Activated CD8-positive, alpha-beta T cell treated with anti-CD3 and anti-CD28 coated beads for 36 hours (primary cell): ENCODE data around the gene CACNA2D3. TPM values are rescaled to one million over a fixed set of nuclear protein-coding genes. Genes with fewer than 3 reads are reported as not detected.

ENCODE experiments used
- ATAC-seq: fragments of 200-7000 bp; cut with Tn5 transposase; one replicate; pipeline ENCODE4 v1.10.0; 2021; ENCODE audit warnings: mild to moderate bottlenecking, moderate library complexity
- CTCF ChIA-PET: fragments of 350-600 bp; sonication (Branson Sonifier 250); formaldehyde crosslinking; loops from one replicate; lab custom pipeline; 2021; ENCODE audit warnings: antibody characterized with exemption; lab: Charles Lee
- POLR2A ChIA-PET: fragments of 350-600 bp; sonication (Branson Sonifier 250); formaldehyde crosslinking; loops from one replicate; lab custom pipeline; 2021; ENCODE audit warnings: antibody characterized with exemption; lab: Charles Lee
- DNase-seq: peaks from one replicate; pipeline ENCODE4 v3.0.0-alpha.2; 2020
- H3K27ac Mint-ChIP-seq: one replicate; pipeline ENCODE4 v1.8.0; 2021; ENCODE audit warnings: mild to moderate bottlenecking, mixed read lengths
- H3K27me3 Mint-ChIP-seq: one replicate; pipeline ENCODE4 v1.8.0; 2021; ENCODE audit warnings: mixed read lengths
- H3K36me3 Mint-ChIP-seq: one replicate; pipeline ENCODE4 v1.8.0; 2021; ENCODE audit warnings: low read depth, mixed read lengths
- H3K4me1 Mint-ChIP-seq: one replicate; pipeline ENCODE4 v1.8.0; 2021; ENCODE audit warnings: low read depth, mixed read lengths
- H3K4me3 Mint-ChIP-seq: one replicate; pipeline ENCODE4 v1.8.0; 2021; ENCODE audit warnings: mild to moderate bottlenecking, moderate library complexity, mixed read lengths
- H3K9me3 Mint-ChIP-seq: one replicate; pipeline ENCODE4 v1.8.0; 2021; ENCODE audit warnings: mixed read lengths
- intact Hi-C: fragments of 100-400 bp; cut with micrococcal nuclease; formaldehyde crosslinking; loops from one replicate; pipeline ENCODE4 v1.10.0; 2022
- total RNA-seq, 2 experiments: library from RNA; stranded (reverse); gene quantifications; one replicate each; pipeline ENCODE4 v1.2.3, GENCODE V29; 2021
- TF ChIP-seq, protein P1 (sequence below): fragments of 200-600 bp; IDR thresholded peaks from one replicate; pipeline ENCODE4 v1.8.0; 2022; ENCODE audit warnings: antibody characterized with exemption, mild to moderate bottlenecking

Gene CACNA2D3
- total RNA-seq, 2 experiments from 2014 or later = not detected

DNA sequence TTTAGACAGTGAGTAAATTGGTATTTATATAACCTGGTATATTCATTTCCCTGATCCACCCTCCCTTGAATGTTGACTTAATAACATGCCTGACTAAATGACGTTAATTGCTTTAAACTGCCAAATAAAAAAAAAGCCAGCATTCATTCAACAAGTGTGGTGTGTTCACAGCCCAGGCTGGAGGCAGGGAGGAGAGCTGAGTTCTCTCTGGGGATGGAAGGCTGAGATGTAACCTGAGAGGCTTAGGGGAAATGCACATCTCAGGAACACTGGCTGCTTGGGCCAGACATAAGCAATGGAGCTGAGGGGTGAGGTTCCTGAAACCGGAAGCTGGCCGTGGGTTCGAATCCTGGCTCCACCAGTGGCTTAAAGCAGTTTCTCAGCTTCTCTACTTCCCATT, 17.3 kb downstream of the CACNA2D3 start:
- Mint-ChIP-seq H3K27me3 (no peaks in the 10 kb centered on the region), H3K27ac (no peak overlapping the region), H3K9me3 (no peaks in the 10 kb centered on the region), H3K36me3 (no peaks in the 10 kb centered on the region), H3K4me3 (no peak overlapping the region), H3K4me1 (no peaks in the 10 kb centered on the region)
- ChIA-PET CTCF (no interaction called here), POLR2A (no interaction called here)
- intact Hi-C loops = no loop called here
- ATAC-seq (no peak), DNase-seq (no peak)
- TF ChIP-seq, protein P1, sequence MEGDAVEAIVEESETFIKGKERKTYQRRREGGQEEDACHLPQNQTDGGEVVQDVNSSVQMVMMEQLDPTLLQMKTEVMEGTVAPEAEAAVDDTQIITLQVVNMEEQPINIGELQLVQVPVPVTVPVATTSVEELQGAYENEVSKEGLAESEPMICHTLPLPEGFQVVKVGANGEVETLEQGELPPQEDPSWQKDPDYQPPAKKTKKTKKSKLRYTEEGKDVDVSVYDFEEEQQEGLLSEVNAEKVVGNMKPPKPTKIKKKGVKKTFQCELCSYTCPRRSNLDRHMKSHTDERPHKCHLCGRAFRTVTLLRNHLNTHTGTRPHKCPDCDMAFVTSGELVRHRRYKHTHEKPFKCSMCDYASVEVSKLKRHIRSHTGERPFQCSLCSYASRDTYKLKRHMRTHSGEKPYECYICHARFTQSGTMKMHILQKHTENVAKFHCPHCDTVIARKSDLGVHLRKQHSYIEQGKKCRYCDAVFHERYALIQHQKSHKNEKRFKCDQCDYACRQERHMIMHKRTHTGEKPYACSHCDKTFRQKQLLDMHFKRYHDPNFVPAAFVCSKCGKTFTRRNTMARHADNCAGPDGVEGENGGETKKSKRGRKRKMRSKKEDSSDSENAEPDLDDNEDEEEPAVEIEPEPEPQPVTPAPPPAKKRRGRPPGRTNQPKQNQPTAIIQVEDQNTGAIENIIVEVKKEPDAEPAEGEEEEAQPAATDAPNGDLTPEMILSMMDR = no peak

DNA sequence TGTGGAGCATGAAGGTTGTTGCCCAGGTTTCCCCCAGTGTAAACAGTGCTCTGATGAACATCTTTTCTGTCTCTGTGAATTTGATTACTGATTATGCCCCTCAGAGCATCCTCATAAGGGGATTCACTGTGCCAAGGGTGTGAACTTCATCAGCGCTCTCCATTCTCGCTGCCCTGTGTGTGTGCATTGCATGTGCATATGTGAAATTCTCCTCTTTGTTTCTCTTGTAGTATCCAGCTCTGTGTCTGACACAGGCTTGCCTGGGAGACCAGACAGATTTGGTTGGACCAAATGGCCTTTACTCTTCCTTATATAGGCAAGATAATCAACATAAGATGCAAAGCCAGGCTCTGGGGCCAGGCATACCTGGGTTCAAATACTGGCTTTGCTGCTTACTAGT, 21.9 kb downstream of the CACNA2D3 start:
- intact Hi-C loops = no loop called here
- TF ChIP-seq, protein P1 = no peak
- ChIA-PET CTCF (no interaction called here), POLR2A (no interaction called here)
- no peak overlapping the region for H3K4me3 Mint-ChIP-seq
- H3K36me3 Mint-ChIP-seq = no peaks in the 10 kb centered on the region
- H3K4me1 Mint-ChIP-seq = no peaks in the 10 kb centered on the region
- no peak overlapping the region for H3K27ac Mint-ChIP-seq
- H3K27me3 Mint-ChIP-seq = peaks cover 11% of the 10 kb centered on the region
- no peaks in the 10 kb centered on the region for H3K9me3 Mint-ChIP-seq
- no peak for ATAC-seq
- DNase-seq = no peak

DNA sequence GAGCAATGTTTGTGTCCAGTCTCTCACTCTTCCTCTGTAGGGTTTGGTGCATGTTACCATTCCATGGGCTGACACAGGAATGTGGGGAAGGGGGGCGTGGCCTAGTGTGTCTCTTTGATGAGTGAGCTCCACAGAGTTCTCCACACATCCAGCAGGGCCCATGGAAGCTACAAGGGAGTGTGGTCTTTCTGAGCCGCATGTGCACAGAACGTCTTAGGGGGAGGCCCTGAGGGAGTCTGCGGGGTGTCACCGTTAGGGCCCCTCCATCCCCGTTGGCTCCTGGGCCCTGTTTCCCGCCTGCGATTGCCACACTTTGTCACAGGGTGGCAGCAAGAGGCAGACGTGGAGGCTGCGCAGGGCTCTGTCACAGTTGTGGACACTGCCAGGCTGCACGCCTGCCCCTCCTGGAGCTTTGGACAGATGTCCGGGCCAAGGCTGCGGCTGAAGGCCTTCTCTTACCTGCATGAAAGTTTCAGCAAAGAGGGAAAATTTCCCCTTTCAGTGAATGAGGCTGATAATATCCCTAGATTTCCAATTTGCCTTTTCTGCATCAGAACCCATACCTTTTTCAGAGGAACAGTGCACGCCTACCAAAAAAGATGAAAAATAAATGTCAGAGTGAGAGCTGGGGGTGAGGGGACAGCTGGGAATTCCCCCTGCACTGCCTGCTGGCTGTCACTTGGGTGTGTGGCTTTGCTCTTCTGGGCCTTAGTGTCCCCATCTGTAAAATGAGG, 24.3 kb downstream of the CACNA2D3 start:
- no peak overlapping the region for H3K4me3 Mint-ChIP-seq
- DNase-seq = peak; percentile 14
- no peaks in the 10 kb centered on the region for H3K4me1 Mint-ChIP-seq
- H3K27ac Mint-ChIP-seq = no peak overlapping the region
- TF ChIP-seq, protein P1 = no peak
- intact Hi-C loops = no loop called here
- no peaks in the 10 kb centered on the region for H3K9me3 Mint-ChIP-seq
- no peaks in the 10 kb centered on the region for H3K36me3 Mint-ChIP-seq
- ChIA-PET CTCF (interaction anchor here (0.6 kb wide), 1 partner anchor 228 kb away, joined by 3 read pairs; no protein-coding TSS in a partner anchor), POLR2A (no interaction called here)
- no peak for ATAC-seq
- peaks cover 11% of the 10 kb centered on the region for H3K27me3 Mint-ChIP-seq

DNA sequence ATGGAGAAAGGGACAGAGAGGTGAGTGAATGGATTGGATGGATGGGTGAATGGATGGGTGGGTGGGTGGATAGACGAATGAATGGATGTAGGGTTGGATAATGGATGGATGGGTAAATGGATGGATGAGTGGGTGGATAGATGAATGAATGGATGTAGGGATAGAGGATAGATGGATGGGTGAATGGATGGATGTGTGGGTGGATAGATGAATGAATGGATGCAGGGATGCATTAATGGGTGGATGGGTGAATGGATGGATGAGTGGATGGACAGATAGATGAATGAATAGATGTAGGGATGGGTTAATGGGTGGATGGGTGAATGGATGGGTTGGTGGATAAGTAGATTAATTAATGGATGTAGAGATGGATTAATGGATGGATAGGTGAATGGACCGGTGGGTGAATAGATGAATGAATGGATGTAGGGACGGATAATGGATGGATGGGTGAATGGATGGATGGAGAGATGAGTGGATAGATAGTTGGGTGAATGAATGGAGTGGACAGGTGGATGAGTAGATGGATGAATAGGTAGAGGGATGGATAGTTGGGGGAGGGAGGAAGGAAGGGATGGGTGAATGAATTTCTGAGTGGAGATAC, 28.6 kb downstream of the CACNA2D3 start:
- Mint-ChIP-seq H3K4me3 (no peak overlapping the region), H3K27ac (no peak overlapping the region)
- ATAC-seq = no peak

More for the DNA sequence above, 28.6 kb downstream of the CACNA2D3 start:
- CTCF ChIA-PET = no interaction called here
- intact Hi-C loops = no loop called here
- Mint-ChIP-seq H3K4me1 (no peaks in the 10 kb centered on the region), H3K27me3 (peaks cover 7% of the 10 kb centered on the region), H3K9me3 (no peaks in the 10 kb centered on the region), H3K36me3 (no peaks in the 10 kb centered on the region)
- DNase-seq = no peak
- TF ChIP-seq, protein P1 = no peak
- POLR2A ChIA-PET = no interaction called here
